Measurements from ENCODE around the gene PRICKLE1. TPM values are rescaled to one million over a fixed set of nuclear protein-coding genes. Genes with fewer than 3 reads are reported as not detected.

The PRICKLE1 gene
- total and polyA plus RNA-seq, 2 experiments from 2014 or later: 7.7 to 51.7 TPM

GRCh38 chr12:42582050-42582449, 7.5 kb downstream of the PRICKLE1 start:
- H3K4me1 Mint-ChIP-seq: peaks cover 2% of the 10 kb centered on the region; the same call in 1 of the 3 replicates
- peaks cover 6% of the 10 kb centered on the region for H3K4me1 ChIP-seq (ENCODE audit: insufficient read depth)
- TF ChIP-seq JUNB (IDR thresholded peaks at IDR 0.05; ENCODE audit: unreplicated experiment) (no peak), REST (IDR thresholded peaks at IDR 0.05; ENCODE audit: unreplicated experiment) (no peak), CREB1 (CRISPR knock-in tag; IDR thresholded peaks at IDR 0.05; ENCODE audit: low read depth) (no peak), NANOG (IDR thresholded peaks at IDR 0.05; ENCODE audit: borderline replicate concordance) (no peak), ZNF114 (CRISPR knock-in tag; IDR thresholded peaks at IDR 0.05) (no peak), STAT1 (IDR thresholded peaks at IDR 0.05; ENCODE audit: unreplicated experiment) (no peak), CTCF (conservative IDR thresholded peaks at IDR 0.05; ENCODE audit: low read depth in 2 of 2) (no peak), POLR2AphosphoS5 (IDR thresholded peaks at IDR 0.05; ENCODE audit: low read depth) (no peak), ZNF462 (CRISPR knock-in tag; IDR thresholded peaks at IDR 0.05) (no peak), EZH2 (IDR thresholded peaks at IDR 0.05; ENCODE audit: low read depth, unreplicated experiment) (no peak), EZH2phosphoT487 (IDR thresholded peaks at IDR 0.05; ENCODE audit: unreplicated experiment) (no peak), ZNF331 (CRISPR knock-in tag; IDR thresholded peaks at IDR 0.05; ENCODE audit: low read depth) (no peak), ETS1 (IDR thresholded peaks at IDR 0.05) (no peak)
- H3K27me3 Mint-ChIP-seq (ENCODE audit: insufficient read depth, low read depth, poor library complexity): no peaks in the 10 kb centered on the region
- H3K9me3 Mint-ChIP-seq: no peaks in the 10 kb centered on the region
- H3K36me3 Mint-ChIP-seq (ENCODE audit: low read depth): no peaks in the 10 kb centered on the region
- H3F3A ChIP-seq (replicated peaks; ENCODE audit: low read depth): no peaks in the 10 kb centered on the region
- no peak overlapping the region for H3K4me3 Mint-ChIP-seq
- ATAC-seq (no peak), DNase-seq (ENCODE audit: low spot score) (no peak)
- no peaks in the 10 kb centered on the region for H4K20me1 ChIP-seq (replicated peaks; ENCODE audit: insufficient read depth)
- H3K36me3 ChIP-seq (ENCODE audit: insufficient read depth): no peaks in the 10 kb centered on the region
- peaks cover 4% of the 10 kb centered on the region for H3K27me3 ChIP-seq (ENCODE audit: insufficient read depth)
- H3K4me3 ChIP-seq: no peak overlapping the region
- no peak overlapping the region for H3K4me2 ChIP-seq
- H2AFZ ChIP-seq: no peak overlapping the region
- H3K27ac Mint-ChIP-seq: no peak overlapping the region
- H3K27ac ChIP-seq (ENCODE audit: low read depth): no peak overlapping the region
- no peaks in the 10 kb centered on the region for H3K9me2 ChIP-seq (ENCODE audit: insufficient read depth)
- H3K79me2 ChIP-seq (replicated peaks; ENCODE audit: insufficient read depth): 0 out of 2 replicates have a peak, but pooled peaks cover 3% of the 10 kb centered on the region
